ENCODE data around the gene JAKMIP1. TPM values are rescaled to one million over a fixed set of nuclear protein-coding genes. Genes with fewer than 3 reads are reported as not detected.
"Not testable (repeated sequence)": the region's sequence is repeated elsewhere in the genome, so short reads cannot be mapped to it uniquely, and the experiment has no call there.

Gene JAKMIP1
- total RNA-seq, 2 experiments from 2014 or later: 5.6 to 6.3 TPM

DNA sequence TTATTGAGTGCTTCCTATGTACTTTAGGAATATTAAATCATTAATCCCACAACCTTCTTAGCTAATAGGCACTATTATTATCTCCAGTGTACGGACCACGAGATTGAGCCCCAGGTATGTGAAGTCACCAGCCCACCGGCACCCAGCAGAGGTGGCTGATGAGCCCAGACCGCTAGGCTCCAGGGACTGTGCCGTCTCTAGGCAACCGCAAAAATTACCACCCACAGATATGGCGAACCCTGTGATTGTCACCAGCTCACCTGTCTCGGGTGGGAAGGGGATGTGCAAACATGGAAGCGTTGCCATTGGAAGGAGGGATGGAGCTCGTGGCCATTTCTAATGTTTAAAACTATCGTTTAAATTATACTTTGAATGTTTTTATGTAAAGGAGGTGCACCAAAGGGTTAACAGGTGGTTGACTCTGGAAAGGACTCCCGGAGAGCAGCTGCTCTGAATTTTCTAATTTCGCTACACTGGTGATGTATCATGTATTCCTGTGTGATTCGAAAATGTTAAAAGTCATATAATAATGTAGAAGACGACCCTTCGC is 21.0 kb upstream of the JAKMIP1 start:
- TF ChIP-seq, protein P1, sequence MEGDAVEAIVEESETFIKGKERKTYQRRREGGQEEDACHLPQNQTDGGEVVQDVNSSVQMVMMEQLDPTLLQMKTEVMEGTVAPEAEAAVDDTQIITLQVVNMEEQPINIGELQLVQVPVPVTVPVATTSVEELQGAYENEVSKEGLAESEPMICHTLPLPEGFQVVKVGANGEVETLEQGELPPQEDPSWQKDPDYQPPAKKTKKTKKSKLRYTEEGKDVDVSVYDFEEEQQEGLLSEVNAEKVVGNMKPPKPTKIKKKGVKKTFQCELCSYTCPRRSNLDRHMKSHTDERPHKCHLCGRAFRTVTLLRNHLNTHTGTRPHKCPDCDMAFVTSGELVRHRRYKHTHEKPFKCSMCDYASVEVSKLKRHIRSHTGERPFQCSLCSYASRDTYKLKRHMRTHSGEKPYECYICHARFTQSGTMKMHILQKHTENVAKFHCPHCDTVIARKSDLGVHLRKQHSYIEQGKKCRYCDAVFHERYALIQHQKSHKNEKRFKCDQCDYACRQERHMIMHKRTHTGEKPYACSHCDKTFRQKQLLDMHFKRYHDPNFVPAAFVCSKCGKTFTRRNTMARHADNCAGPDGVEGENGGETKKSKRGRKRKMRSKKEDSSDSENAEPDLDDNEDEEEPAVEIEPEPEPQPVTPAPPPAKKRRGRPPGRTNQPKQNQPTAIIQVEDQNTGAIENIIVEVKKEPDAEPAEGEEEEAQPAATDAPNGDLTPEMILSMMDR (IDR thresholded peaks at IDR 0.05): no peak
- POLR2A ChIA-PET: no interaction called here
- Mint-ChIP-seq H3K27me3 (peaks cover 43% of the 10 kb centered on the region), H3K36me3 (ENCODE audit: low read depth) (no peaks in the 10 kb centered on the region), H3K4me3 (no peak overlapping the region), H3K27ac (no peak overlapping the region), H3K4me1 (ENCODE audit: low read depth) (no peaks in the 10 kb centered on the region), H3K9me3 (peaks cover 4% of the 10 kb centered on the region)
- CTCF ChIA-PET: interaction anchor here (0.6 to 1.4 kb wide), 4 partner anchors 29 to 223 kb away, joined by 3 to 4 read pairs (median 4); no protein-coding TSS in a partner anchor
- ATAC-seq (no peak), DNase-seq (no peak)
- intact Hi-C loops (cut with micrococcal nuclease): no loop called here

DNA sequence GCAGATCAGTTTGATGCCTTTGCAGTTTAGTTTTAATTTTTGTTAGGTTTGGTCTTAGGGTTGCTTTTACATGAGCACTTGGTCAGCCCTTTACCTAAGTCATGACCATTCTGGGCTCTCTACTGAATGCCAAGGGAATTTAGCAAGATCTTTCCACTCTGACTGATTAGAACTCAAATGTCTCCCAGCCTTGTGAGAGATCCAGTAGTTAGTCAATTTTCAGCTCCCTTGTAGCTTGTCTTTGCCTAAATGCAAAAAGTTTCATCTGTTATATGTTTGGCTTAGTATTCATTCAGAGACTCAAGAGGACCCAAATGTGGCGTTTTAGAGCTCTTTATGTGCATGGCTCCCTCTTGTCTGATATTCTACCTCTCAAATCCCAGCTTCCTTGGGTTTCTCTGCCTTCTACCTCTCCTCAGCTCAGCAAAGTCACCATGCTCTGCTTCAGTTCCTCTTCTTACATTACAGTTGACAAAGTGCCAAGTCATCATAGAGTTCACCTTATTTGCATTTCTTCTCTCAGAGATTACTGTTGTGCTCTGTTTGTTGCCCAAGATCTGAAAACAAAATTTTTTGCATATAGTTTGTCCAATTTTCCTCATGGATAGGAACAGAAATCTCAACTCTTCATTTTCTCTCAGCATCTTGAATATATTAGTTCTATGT is 17.5 kb upstream of the JAKMIP1 start:
- CTCF ChIA-PET: no interaction called here
- Mint-ChIP-seq H3K36me3 (ENCODE audit: low read depth) (no peaks in the 10 kb centered on the region), H3K9me3 (peaks cover 2% of the 10 kb centered on the region), H3K4me3 (no peak overlapping the region), H3K27me3 (peaks cover 28% of the 10 kb centered on the region), H3K4me1 (ENCODE audit: low read depth) (no peaks in the 10 kb centered on the region), H3K27ac (no peak overlapping the region)
- POLR2A ChIA-PET: no interaction called here
- no peak for DNase-seq
- TF ChIP-seq, protein P1 (IDR thresholded peaks at IDR 0.05): no peak
- intact Hi-C loops (cut with micrococcal nuclease): no loop called here
- no peak for ATAC-seq

DNA sequence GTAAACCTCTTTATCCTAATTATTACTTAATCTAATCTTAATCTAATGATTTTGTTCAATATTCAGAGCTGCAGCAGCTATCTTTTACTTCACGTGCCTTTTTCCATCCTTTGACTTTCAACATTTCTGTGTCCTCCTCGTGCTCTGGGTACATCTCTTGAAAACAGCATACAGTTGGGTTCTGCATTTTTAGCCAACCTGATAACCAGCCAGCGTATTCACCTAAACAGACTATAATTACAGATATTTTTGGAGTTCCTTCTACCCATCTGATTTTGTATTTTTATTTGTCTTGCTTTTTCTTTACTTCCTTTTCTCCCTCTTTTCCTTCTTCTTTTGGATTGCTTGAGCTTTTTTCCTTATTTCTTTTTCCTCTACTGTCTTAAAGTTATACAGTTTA is 16.2 kb upstream of the JAKMIP1 start:
- CTCF ChIA-PET: interaction anchor here (0.9 kb wide), 1 partner anchor 82 kb away, joined by 3 read pairs; no protein-coding TSS in a partner anchor
- H3K27ac Mint-ChIP-seq: no peak overlapping the region

DNA sequence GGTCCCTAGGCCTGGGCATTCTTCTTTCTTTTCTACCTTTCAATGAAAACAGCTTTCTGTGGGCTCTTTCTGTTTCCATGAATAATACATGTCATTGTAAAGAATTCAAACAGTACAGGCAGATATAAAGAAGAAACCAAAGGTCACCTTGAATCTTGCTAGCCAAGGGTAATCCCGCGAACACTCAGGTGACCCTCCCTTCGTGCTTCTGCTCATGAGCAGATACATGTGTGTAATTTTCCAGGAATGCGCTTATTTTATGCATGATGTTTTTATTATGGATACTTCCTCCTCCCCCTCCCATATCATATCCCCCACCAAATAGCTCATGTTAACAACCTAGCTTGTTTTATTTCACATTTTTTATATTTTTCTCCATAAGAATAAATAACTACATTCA is 9.6 kb upstream of the JAKMIP1 start:
- ChIA-PET CTCF (no interaction called here), POLR2A (no interaction called here)
- no peak overlapping the region for H3K27ac Mint-ChIP-seq
- intact Hi-C loops (cut with micrococcal nuclease): no loop called here
- H3K27me3 Mint-ChIP-seq: no peaks in the 10 kb centered on the region
- TF ChIP-seq, protein P1 (IDR thresholded peaks at IDR 0.05): no peak
- ATAC-seq: no peak
- H3K9me3 Mint-ChIP-seq: no peaks in the 10 kb centered on the region
- no peak overlapping the region for H3K4me3 Mint-ChIP-seq
- DNase-seq: no peak
- H3K4me1 Mint-ChIP-seq (ENCODE audit: low read depth): no peaks in the 10 kb centered on the region
- H3K36me3 Mint-ChIP-seq (ENCODE audit: low read depth): no peaks in the 10 kb centered on the region

More for the DNA sequence above, 16.2 kb upstream of the JAKMIP1 start:
- ATAC-seq (no peak), DNase-seq (no peak)
- H3K4me3 Mint-ChIP-seq: no peak overlapping the region
- TF ChIP-seq, protein P1 (IDR thresholded peaks at IDR 0.05): no peak
- no peaks in the 10 kb centered on the region for H3K9me3 Mint-ChIP-seq
- peaks cover 23% of the 10 kb centered on the region for H3K27me3 Mint-ChIP-seq
- no peaks in the 10 kb centered on the region for H3K36me3 Mint-ChIP-seq (ENCODE audit: low read depth)
- no peaks in the 10 kb centered on the region for H3K4me1 Mint-ChIP-seq (ENCODE audit: low read depth)
- POLR2A ChIA-PET: no interaction called here
- intact Hi-C loops (cut with micrococcal nuclease): no loop called here

DNA sequence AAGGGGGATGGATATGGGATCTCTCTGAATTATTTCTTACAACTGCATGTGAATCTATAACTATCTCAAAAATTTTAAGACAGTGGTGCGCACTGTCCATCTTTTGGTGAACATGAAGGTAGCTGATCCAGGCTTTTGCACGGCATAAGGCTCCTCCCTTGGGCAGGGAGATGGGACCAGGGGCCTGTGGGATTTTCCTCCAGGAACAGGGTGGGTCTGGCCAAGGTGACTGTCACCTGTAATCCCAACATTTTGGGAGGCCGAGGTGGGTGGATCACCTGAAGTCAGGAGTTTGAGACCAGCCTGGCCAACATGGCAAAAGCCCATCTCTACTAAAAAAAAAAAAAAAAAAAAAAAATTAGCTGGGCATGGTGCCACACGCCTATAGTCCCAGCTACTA is 8.9 kb upstream of the JAKMIP1 start:
- H3K36me3 Mint-ChIP-seq (ENCODE audit: low read depth); DNase-seq; intact Hi-C loops (cut with micrococcal nuclease); H3K4me3 Mint-ChIP-seq; H3K27ac Mint-ChIP-seq; H3K9me3 Mint-ChIP-seq; H3K4me1 Mint-ChIP-seq (ENCODE audit: low read depth); ATAC-seq; POLR2A ChIA-PET; CTCF ChIA-PET; H3K27me3 Mint-ChIP-seq: not testable (repeated sequence)
